Endothelial cell (in vitro differentiated cells): Measurements from ENCODE around the gene OR2A5. TPM values are rescaled to one million over a fixed set of nuclear protein-coding genes. Genes with fewer than 3 reads are reported as not detected.
"Not testable (repeated sequence)": the region's sequence is repeated elsewhere in the genome, so short reads cannot be mapped to it uniquely, and the experiment has no call there.

Source experiments
- DNase-seq: peaks from one replicate; pipeline ENCODE4 v3.0.0; 2021; ENCODE audit warnings: low spot score
- H3K27ac Mint-ChIP-seq: one replicate; pipeline ENCODE4 v1.8.0; 2021; ENCODE audit warnings: mixed read lengths, inconsistent platforms; ENCODE audit not compliant: unreplicated experiment
- H3K27me3 Mint-ChIP-seq: one replicate; pipeline ENCODE4 v1.8.0; 2021; ENCODE audit warnings: mild to moderate bottlenecking, moderate library complexity, mixed read lengths, inconsistent platforms; ENCODE audit not compliant: unreplicated experiment
- H3K36me3 Mint-ChIP-seq: one replicate; pipeline ENCODE4 v1.8.0; 2021; ENCODE audit warnings: mild to moderate bottlenecking, low read depth, mixed read lengths, inconsistent platforms; ENCODE audit not compliant: unreplicated experiment
- H3K4me1 Mint-ChIP-seq: one replicate; pipeline ENCODE4 v1.8.0; 2021; ENCODE audit warnings: mild to moderate bottlenecking, mixed read lengths, inconsistent platforms; ENCODE audit not compliant: unreplicated experiment
- H3K4me3 Mint-ChIP-seq: one replicate; pipeline ENCODE4 v1.8.0; 2021; ENCODE audit warnings: mild to moderate bottlenecking, mixed read lengths, inconsistent platforms; ENCODE audit not compliant: unreplicated experiment
- H3K9me3 Mint-ChIP-seq: one replicate; pipeline ENCODE4 v1.8.0; 2021; ENCODE audit warnings: mixed read lengths, inconsistent platforms; ENCODE audit not compliant: unreplicated experiment
- total RNA-seq: library from RNA; stranded (reverse); fragmentation: NEBNext Ultra II Directional; extraction: Animal tissue kit (Norgen Biotek cat#: 25700); gene quantifications from one replicate; pipeline ENCODE4 v1.2.1, GENCODE V29; 2021; ENCODE audit not compliant: unreplicated experiment
- TF ChIP-seq, protein P1 (sequence below): fragments of 200-600 bp; sonication (generic); IDR thresholded peaks from one replicate; pipeline ENCODE4 v1.5.0; 2021; ENCODE audit warnings: antibody characterized with exemption; ENCODE audit not compliant: unreplicated experiment

The OR2A5 gene
- total RNA-seq, 1 donor from 2014 or later: not detected

DNA sequence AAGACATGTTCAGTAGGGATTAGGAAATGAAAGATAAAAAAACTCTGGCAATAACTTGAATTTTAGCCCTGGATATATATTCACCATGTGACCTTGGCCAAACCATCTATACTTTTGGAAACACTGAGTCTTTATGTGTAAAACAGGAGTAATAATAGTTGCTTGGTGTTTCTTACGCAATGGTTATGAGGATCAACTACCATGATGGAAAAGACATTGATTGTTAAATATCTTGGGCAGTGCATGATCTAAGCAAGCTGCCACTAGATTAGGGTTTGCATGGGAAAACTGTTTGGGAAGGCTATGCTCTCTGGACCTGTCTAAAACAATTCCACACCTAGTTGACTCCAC lies 42.1 kb upstream of the OR2A5 start:
- no peak for DNase-seq
- H3K4me3 Mint-ChIP-seq: no peak overlapping the region
- peaks cover 12% of the 10 kb centered on the region for H3K36me3 Mint-ChIP-seq
- H3K27ac Mint-ChIP-seq: no peak overlapping the region
- H3K27me3 Mint-ChIP-seq: peaks cover 1% of the 10 kb centered on the region
- H3K9me3 Mint-ChIP-seq: peaks cover 14% of the 10 kb centered on the region
- TF ChIP-seq, protein P1, sequence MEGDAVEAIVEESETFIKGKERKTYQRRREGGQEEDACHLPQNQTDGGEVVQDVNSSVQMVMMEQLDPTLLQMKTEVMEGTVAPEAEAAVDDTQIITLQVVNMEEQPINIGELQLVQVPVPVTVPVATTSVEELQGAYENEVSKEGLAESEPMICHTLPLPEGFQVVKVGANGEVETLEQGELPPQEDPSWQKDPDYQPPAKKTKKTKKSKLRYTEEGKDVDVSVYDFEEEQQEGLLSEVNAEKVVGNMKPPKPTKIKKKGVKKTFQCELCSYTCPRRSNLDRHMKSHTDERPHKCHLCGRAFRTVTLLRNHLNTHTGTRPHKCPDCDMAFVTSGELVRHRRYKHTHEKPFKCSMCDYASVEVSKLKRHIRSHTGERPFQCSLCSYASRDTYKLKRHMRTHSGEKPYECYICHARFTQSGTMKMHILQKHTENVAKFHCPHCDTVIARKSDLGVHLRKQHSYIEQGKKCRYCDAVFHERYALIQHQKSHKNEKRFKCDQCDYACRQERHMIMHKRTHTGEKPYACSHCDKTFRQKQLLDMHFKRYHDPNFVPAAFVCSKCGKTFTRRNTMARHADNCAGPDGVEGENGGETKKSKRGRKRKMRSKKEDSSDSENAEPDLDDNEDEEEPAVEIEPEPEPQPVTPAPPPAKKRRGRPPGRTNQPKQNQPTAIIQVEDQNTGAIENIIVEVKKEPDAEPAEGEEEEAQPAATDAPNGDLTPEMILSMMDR: no peak
- no peaks in the 10 kb centered on the region for H3K4me1 Mint-ChIP-seq

DNA sequence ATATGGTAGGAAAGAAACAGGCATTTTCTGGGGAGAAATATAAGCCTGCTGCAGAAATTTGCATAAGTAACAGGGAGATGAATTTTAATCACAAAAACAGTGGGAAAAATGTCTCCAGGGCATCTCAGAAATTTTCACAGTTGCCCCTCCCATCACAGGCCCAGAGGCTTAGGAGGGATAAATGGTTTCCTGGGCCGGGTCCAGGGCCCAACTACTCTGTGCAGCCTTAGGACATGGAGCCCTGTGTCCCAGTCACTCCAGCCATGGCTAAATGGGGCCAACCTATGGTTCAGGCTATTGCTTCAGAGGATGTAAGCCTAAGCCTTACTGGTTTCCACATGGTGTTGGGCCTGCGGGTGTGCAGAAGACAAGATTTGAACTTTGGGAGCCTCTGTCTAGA lies 39.4 kb upstream of the OR2A5 start:
- TF ChIP-seq, protein P1: no peak
- Mint-ChIP-seq H3K27ac (no peak overlapping the region), H3K4me1 (no peaks in the 10 kb centered on the region), H3K36me3 (peaks cover 12% of the 10 kb centered on the region), H3K27me3 (peaks cover 1% of the 10 kb centered on the region), H3K9me3 (peaks cover 14% of the 10 kb centered on the region), H3K4me3 (no peak overlapping the region)
- no peak for DNase-seq

DNA sequence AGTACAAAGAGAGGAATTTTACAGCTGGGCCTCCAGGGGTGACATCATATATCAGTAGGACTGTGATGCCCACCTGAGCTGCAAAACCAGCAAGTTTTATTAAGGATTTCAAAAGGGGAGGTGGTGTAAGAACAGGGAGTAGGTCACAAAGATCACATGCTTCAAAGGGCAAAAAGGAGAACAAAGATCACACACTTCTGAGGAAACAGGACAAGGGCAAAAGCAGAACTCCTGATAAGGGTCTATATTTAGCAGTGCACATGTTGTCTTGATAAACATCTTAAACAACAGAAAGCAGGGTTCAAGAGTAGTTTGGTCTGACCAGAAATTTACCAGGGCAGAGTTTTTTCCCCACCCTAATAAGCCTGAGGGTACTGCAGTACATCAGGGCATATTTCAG lies 38.7 kb upstream of the OR2A5 start:
- Mint-ChIP-seq H3K9me3 (peaks cover 14% of the 10 kb centered on the region), H3K36me3 (peaks cover 12% of the 10 kb centered on the region)
- DNase-seq, H3K27me3 Mint-ChIP-seq, H3K27ac Mint-ChIP-seq, H3K4me3 Mint-ChIP-seq, H3K4me1 Mint-ChIP-seq: not testable (repeated sequence)

DNA sequence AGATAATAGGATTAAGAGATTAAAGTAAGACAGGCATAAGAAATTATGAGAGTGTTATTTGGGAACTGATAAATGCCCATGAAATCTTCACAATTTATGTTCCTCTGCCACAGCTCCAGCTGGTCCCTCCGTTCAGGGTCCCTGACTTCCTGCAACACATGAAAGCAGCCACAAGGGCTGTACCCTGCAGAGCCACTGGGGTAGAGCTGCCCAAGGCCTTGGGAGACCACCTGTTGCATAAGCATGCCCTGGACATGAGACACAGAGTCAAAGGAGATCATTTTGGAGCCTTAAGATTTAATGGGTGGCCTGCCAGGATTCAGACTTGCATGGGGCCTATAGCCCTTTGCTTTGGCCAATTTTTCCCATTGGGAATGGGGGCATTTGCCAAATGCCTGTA lies 37.9 kb upstream of the OR2A5 start:
- not testable (repeated sequence) for H3K4me1 Mint-ChIP-seq, DNase-seq, H3K27me3 Mint-ChIP-seq, H3K27ac Mint-ChIP-seq, H3K4me3 Mint-ChIP-seq
- peaks cover 14% of the 10 kb centered on the region for H3K9me3 Mint-ChIP-seq
- H3K36me3 Mint-ChIP-seq: peaks cover 12% of the 10 kb centered on the region

DNA sequence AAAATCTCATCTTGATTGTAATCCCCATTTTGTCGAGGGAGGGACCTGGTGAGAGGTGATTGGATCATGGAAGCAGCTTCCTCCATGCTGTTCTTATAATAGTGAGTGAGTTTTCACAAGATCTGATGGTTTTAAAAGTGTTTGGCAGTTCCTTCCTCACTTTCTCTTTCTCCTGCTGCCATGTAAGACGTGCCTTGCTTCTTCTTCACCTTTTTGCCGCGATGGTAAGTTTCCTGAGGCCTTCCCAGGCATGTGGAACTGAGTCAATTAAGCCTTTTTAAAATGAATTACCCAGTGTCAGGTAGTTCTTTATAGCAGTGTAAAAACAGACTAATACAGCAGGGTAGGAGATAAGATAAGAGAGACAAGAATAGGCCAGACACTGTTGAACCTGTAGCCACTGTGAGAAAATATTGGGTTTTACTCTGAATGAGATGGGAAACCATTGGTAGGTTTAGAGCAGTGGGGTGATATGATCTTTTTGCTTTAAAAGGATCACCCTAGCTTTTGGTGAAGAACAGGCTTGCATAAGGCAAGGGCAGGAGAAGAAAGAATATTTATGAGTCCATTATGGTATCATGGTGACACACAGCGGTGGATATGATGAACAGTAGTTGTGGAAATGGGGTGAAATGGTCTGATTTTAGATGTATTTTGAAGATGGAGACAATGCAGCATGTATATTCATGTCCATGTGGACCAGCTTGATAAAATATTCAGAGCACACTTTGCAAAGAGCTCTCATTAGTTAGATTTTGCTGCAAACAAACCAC lies 37.1 kb upstream of the OR2A5 start:
- H3K27ac Mint-ChIP-seq: no peak overlapping the region
- no peaks in the 10 kb centered on the region for H3K4me1 Mint-ChIP-seq
- TF ChIP-seq, protein P1: no peak
- DNase-seq: no peak
- no peak overlapping the region for H3K4me3 Mint-ChIP-seq
- H3K36me3 Mint-ChIP-seq: peaks cover 12% of the 10 kb centered on the region
- peaks cover 14% of the 10 kb centered on the region for H3K9me3 Mint-ChIP-seq
- H3K27me3 Mint-ChIP-seq: peaks cover 1% of the 10 kb centered on the region

DNA sequence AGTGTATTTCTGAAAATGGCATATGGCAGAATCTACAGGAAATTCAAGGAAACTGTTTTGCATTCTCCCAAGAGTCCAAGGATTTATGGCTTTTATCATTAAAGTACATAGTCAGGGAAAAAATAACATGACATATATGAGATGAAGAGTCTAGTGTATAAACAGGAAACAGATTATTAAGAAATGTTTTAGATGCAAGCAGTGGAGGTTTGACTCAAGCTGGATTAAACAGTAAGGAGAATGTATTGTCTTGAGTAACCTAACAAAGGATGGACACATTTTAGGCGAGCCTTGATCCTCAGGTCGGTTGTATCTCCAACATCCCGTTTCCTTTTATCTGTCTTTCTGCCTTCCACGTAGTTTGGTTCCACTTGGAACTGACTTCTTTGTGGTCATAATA lies 30.7 kb upstream of the OR2A5 start:
- H3K27me3 Mint-ChIP-seq: peaks cover 2% of the 10 kb centered on the region
- H3K36me3 Mint-ChIP-seq: no peaks in the 10 kb centered on the region

More for the DNA sequence above, 30.7 kb upstream of the OR2A5 start:
- H3K27ac Mint-ChIP-seq: no peak overlapping the region
- TF ChIP-seq, protein P1: no peak
- H3K9me3 Mint-ChIP-seq: no peaks in the 10 kb centered on the region
- H3K4me3 Mint-ChIP-seq: no peak overlapping the region
- no peak for DNase-seq
- peaks cover 14% of the 10 kb centered on the region for H3K4me1 Mint-ChIP-seq
